T follicular helper cell (primary cell): ENCODE measurements around the gene RPS6KA4.
"Not testable (repeated sequence)": the region's sequence is repeated elsewhere in the genome, so short reads cannot be mapped to it uniquely, and the experiment has no call there.

Experiments
- DNase-seq: peaks from one replicate; pipeline ENCODE4 v3.0.0-alpha.2; 2020; ENCODE audit warnings: low read depth

Gene RPS6KA4

GRCh38 chr11:64387916-64388315 lies 29.0 kb downstream of the RPS6KA4 start:
- no peak for DNase-seq

- DNase-seq: no peak
These were observed 29.9 kb downstream of the RPS6KA4 start for GRCh38 chr11:64388894-64389293.

GRCh38 chr11:64389851-64390250 lies 30.9 kb downstream of the RPS6KA4 start:
- DNase-seq: no peak

GRCh38 chr11:64390558-64390957 lies 31.6 kb downstream of the RPS6KA4 start:
- DNase-seq: no peak

GRCh38 chr11:64391839-64392238 lies 32.9 kb downstream of the RPS6KA4 start:
- no peak for DNase-seq

- no peak for DNase-seq
These were observed 36.6 kb downstream of the RPS6KA4 start for GRCh38 chr11:64395545-64396078.

- no peak for DNase-seq
These were observed 37.2 kb downstream of the RPS6KA4 start for GRCh38 chr11:64396079-64396591.

GRCh38 chr11:64400102-64400501 lies 41.1 kb downstream of the RPS6KA4 start:
- DNase-seq: no peak

- no peak for DNase-seq
These were observed 41.7 kb downstream of the RPS6KA4 start for GRCh38 chr11:64400667-64401066.

- DNase-seq: no peak
These were observed 42.8 kb downstream of the RPS6KA4 start for GRCh38 chr11:64401775-64402174.

- DNase-seq: no peak
These were observed 44.1 kb downstream of the RPS6KA4 start for GRCh38 chr11:64403106-64403505.

- no peak for DNase-seq
These were observed 47.4 kb downstream of the RPS6KA4 start for GRCh38 chr11:64406221-64406946.

- no peak for DNase-seq
These were observed 48.3 kb downstream of the RPS6KA4 start for GRCh38 chr11:64407221-64407620.

- DNase-seq: no peak
These were observed 48.7 kb downstream of the RPS6KA4 start for GRCh38 chr11:64407630-64408029.

- no peak for DNase-seq
These were observed 50.3 kb downstream of the RPS6KA4 start for GRCh38 chr11:64409278-64409677.

- DNase-seq: no peak
These were observed 50.9 kb downstream of the RPS6KA4 start for GRCh38 chr11:64409707-64410403.

GRCh38 chr11:64410404-64410734 lies 51.4 kb downstream of the RPS6KA4 start:
- DNase-seq: no peak

GRCh38 chr11:64413417-64413816 lies 54.5 kb downstream of the RPS6KA4 start:
- DNase-seq: no peak

GRCh38 chr11:64415286-64415685 lies 56.3 kb downstream of the RPS6KA4 start:
- DNase-seq: no peak

GRCh38 chr11:64415996-64416728 lies 57.2 kb downstream of the RPS6KA4 start:
- no peak for DNase-seq

- DNase-seq: not testable (repeated sequence)
These were observed 59.3 kb downstream of the RPS6KA4 start for GRCh38 chr11:64418233-64418632.

- DNase-seq: no peak
These were observed 60.4 kb downstream of the RPS6KA4 start for GRCh38 chr11:64419257-64419790.
